SU-DHL-6 (cell line): ENCODE measurements around the gene KPNA4.

ENCODE experiments used
- H2AFZ ChIP-seq: fragments of 200-600 bp; sonication (generic); 2 replicates; pipeline ENCODE4 v1.6.1; 2014; ENCODE audit warnings: low read depth, mild to moderate bottlenecking, moderate library complexity, mixed read lengths, antibody characterized with exemption, low read length; ENCODE audit not compliant: severe bottlenecking
- H3F3A ChIP-seq: fragments of 200-600 bp; shearing (Covaris generic); 2 replicates; pipeline ENCODE4 v1.6.0; 2016; ENCODE audit warnings: antibody characterized with exemption, mild to moderate bottlenecking; ENCODE audit not compliant: insufficient read depth
- H3K27ac ChIP-seq: fragments of 200-600 bp; sonication (generic); 2 replicates; pipeline ENCODE4 v1.5.1; 2016; ENCODE audit warnings: low read depth, mild to moderate bottlenecking, low read length, moderate library complexity, mixed read lengths
- H3K27me3 ChIP-seq: fragments of 200-600 bp; sonication (generic), shearing (Covaris generic); 2 replicates; pipeline ENCODE4 v1.6.0; 2014; ENCODE audit warnings: mild to moderate bottlenecking, low read length
- H3K36me3 ChIP-seq: fragments of 200-600 bp; sonication (generic); 2 replicates; pipeline ENCODE4 v1.6.1; 2014; ENCODE audit warnings: mild to moderate bottlenecking, low read length, mixed read lengths
- H3K4me2 ChIP-seq: fragments of 300-600, 200-600 bp; shearing (Covaris generic), sonication (generic); 2 replicates; pipeline ENCODE4 v1.6.0; 2014; ENCODE audit warnings: low read length, low read depth, mild to moderate bottlenecking; ENCODE audit not compliant: poor library complexity, severe bottlenecking
- H3K4me3 ChIP-seq: fragments of 200-600 bp; sonication (generic); 2 replicates; pipeline ENCODE4 v1.5.1; 2014; ENCODE audit warnings: antibody characterized with exemption, low read length, mild to moderate bottlenecking, mixed read lengths; ENCODE audit not compliant: insufficient read depth, poor library complexity, severe bottlenecking
- H3K79me2 ChIP-seq: fragments of 200-600 bp; sonication (generic); 2 replicates; pipeline ENCODE4 v1.6.1; 2014; ENCODE audit warnings: mild to moderate bottlenecking, low read length, moderate library complexity; ENCODE audit not compliant: insufficient read depth
- H3K9ac ChIP-seq: fragments of 200-600 bp; sonication (generic); 2 replicates; pipeline ENCODE4 v1.7.0; 2014; ENCODE audit warnings: mild to moderate bottlenecking, low read length
- H3K9me2 ChIP-seq: fragments of 200-600 bp; sonication (generic); replicated peaks from 2 replicates; pipeline ENCODE4 v1.6.1; 2014; ENCODE audit warnings: low read length; ENCODE audit not compliant: insufficient read depth
- H3K9me3 ChIP-seq: fragments of 200-600 bp; sonication (generic); 2 replicates; pipeline ENCODE4 v1.6.1; 2014; ENCODE audit warnings: low read length, mixed read lengths; ENCODE audit not compliant: insufficient read depth
- H4K20me1 ChIP-seq: fragments of 200-600 bp; sonication (generic); 2 replicates; pipeline ENCODE4 v1.6.1; 2014; ENCODE audit warnings: low read depth, mild to moderate bottlenecking, antibody characterized with exemption, low read length, moderate library complexity, mixed read lengths
- EZH2phosphoT487 ChIP-seq: fragments of 200-600 bp; sonication (generic), shearing (Covaris generic); conservative IDR thresholded peaks from 2 replicates; pipeline ENCODE4 v1.6.1; 2018; ENCODE audit warnings: mild to moderate bottlenecking, antibody characterized with exemption, low read length, moderate library complexity, mixed read lengths
- TF ChIP-seq, protein P1 (sequence below): fragments of 200-600 bp; sonication (generic); IDR thresholded peaks from one replicate; pipeline ENCODE4 v1.5.1; 2017; ENCODE audit warnings: antibody characterized with exemption, mild to moderate bottlenecking, low read length, moderate library complexity; ENCODE audit not compliant: insufficient read depth, poor library complexity, severe bottlenecking

The KPNA4 gene

GRCh38 chr3:160472344-160472743 lies 93.0 kb downstream of the KPNA4 start:
- Histone ChIP-seq H3F3A (no peaks in the 10 kb centered on the region), H3K9me3 (peaks cover 18% of the 10 kb centered on the region; the same call in 1 of the 2 replicates), H3K4me3 (no peak overlapping the region), H3K9me2 (no peaks in the 10 kb centered on the region), H4K20me1 (no peaks in the 10 kb centered on the region), H3K9ac (no peak overlapping the region), H2AFZ (no peak overlapping the region), H3K27me3 (peaks cover 3% of the 10 kb centered on the region; the same call in 1 of the 2 replicates), H3K27ac (no peak overlapping the region), H3K36me3 (no peaks in the 10 kb centered on the region), H3K4me2 (no peak overlapping the region), H3K79me2 (no peaks in the 10 kb centered on the region)
- no peak for TF ChIP-seq EZH2phosphoT487
- TF ChIP-seq, protein P1, sequence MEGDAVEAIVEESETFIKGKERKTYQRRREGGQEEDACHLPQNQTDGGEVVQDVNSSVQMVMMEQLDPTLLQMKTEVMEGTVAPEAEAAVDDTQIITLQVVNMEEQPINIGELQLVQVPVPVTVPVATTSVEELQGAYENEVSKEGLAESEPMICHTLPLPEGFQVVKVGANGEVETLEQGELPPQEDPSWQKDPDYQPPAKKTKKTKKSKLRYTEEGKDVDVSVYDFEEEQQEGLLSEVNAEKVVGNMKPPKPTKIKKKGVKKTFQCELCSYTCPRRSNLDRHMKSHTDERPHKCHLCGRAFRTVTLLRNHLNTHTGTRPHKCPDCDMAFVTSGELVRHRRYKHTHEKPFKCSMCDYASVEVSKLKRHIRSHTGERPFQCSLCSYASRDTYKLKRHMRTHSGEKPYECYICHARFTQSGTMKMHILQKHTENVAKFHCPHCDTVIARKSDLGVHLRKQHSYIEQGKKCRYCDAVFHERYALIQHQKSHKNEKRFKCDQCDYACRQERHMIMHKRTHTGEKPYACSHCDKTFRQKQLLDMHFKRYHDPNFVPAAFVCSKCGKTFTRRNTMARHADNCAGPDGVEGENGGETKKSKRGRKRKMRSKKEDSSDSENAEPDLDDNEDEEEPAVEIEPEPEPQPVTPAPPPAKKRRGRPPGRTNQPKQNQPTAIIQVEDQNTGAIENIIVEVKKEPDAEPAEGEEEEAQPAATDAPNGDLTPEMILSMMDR = no peak

DNA sequence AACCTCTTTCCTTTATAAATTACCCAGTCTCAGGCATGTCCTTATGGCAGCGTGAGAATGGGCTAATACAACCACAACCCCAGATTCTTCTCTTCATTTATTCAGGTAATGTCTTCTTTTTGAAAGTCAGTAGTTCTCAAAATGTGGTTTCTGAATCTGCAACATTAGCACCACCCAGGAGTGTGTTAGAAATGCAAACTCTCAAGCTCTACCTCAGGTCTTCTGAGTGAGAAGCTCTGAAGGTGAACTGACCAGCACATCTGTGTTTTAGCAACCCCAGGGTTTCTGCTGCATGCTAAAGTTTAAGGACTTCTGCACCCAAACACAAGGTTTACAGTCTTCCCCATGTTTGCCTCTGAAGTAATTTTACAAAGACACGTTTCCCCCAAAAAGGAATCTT lies 93.5 kb downstream of the KPNA4 start:
- Histone ChIP-seq H3K27me3 (peaks cover 3% of the 10 kb centered on the region; the same call in 1 of the 2 replicates), H3K9ac (no peak overlapping the region), H3K36me3 (no peaks in the 10 kb centered on the region), H3K9me3 (peaks cover 18% of the 10 kb centered on the region; the same call in 1 of the 2 replicates), H2AFZ (no peak overlapping the region), H3K79me2 (no peaks in the 10 kb centered on the region), H3K4me2 (no peak overlapping the region), H3K27ac (no peak overlapping the region), H3F3A (no peaks in the 10 kb centered on the region), H3K4me3 (no peak overlapping the region), H4K20me1 (no peaks in the 10 kb centered on the region), H3K9me2 (no peaks in the 10 kb centered on the region)
- TF ChIP-seq EZH2phosphoT487 = no peak
- TF ChIP-seq, protein P1 = no peak

- H3K27ac ChIP-seq = no peak overlapping the region
Measured at GRCh38 chr3:160470181-160470580, 95.2 kb downstream of the KPNA4 start.

More at GRCh38 chr3:160470181-160470580, 95.2 kb downstream of the KPNA4 start:
- Histone ChIP-seq H3F3A (no peaks in the 10 kb centered on the region), H3K36me3 (no peaks in the 10 kb centered on the region), H3K9me3 (peaks cover 18% of the 10 kb centered on the region; the same call in 1 of the 2 replicates), H3K4me2 (no peak overlapping the region), H3K79me2 (no peaks in the 10 kb centered on the region), H2AFZ (no peak overlapping the region), H3K9me2 (no peaks in the 10 kb centered on the region), H3K9ac (no peak overlapping the region), H3K27me3 (peaks cover 3% of the 10 kb centered on the region; the same call in 1 of the 2 replicates), H4K20me1 (no peaks in the 10 kb centered on the region), H3K4me3 (no peak overlapping the region)
- no peak for TF ChIP-seq EZH2phosphoT487
- TF ChIP-seq, protein P1 = no peak
